OCI-LY7 (cell line): ENCODE data around the gene CREG2.
"Not testable (repeated sequence)": the region's sequence is repeated elsewhere in the genome, so short reads cannot be mapped to it uniquely, and the experiment has no call there.

Experiments used
- CTCF ChIP-seq: fragments of 200-600 bp; sonication (generic); conservative IDR thresholded peaks from 2 replicates; pipeline ENCODE4 v1.5.1; 2014; ENCODE audit warnings: mild to moderate bottlenecking, antibody characterized with exemption, low read length, moderate library complexity, mixed read lengths
- EZH2phosphoT487 ChIP-seq: fragments of 200-600 bp; sonication (generic); IDR thresholded peaks from 2 replicates; pipeline ENCODE4 v1.6.1; 2018; ENCODE audit warnings: low read depth, borderline replicate concordance, mild to moderate bottlenecking, mixed run types, antibody characterized with exemption, low read length, moderate library complexity, mixed read lengths

GRCh38 chr2:101352631-101353030 lies 34.7 kb downstream of the CREG2 start:
- TF ChIP-seq EZH2phosphoT487, CTCF: not testable (repeated sequence)
